Endothelial cell of umbilical vein (primary cell): ENCODE results near the gene SMPX. TPM values are rescaled to one million over a fixed set of nuclear protein-coding genes. Genes with fewer than 3 reads are reported as not detected.

ENCODE experiments used
- BruUV-seq: library from RNA; stranded (reverse); fragments of 400-500 nt; replicated peaks from 2 replicates; lab custom pipeline; 2021; lab: Mats Ljungman, UMichigan
- CTCF ChIA-PET: fragments of 300-600, 350-600 bp; sonication (Branson Sonifier 250); formaldehyde crosslinking; loops from one replicate; lab custom pipeline; 2021; ENCODE audit warnings: antibody characterized with exemption, inconsistent platforms; lab: Charles Lee
- POLR2A ChIA-PET: fragments of 300-600, 350-600 bp; sonication (Branson Sonifier 250); formaldehyde crosslinking; loops from one replicate; lab custom pipeline; 2021; ENCODE audit warnings: antibody characterized with exemption, inconsistent platforms; lab: Charles Lee
- DNase-seq: peaks from one replicate; pipeline ENCODE4 v3.0.0-alpha.2; 2011; ENCODE audit warnings: low read depth, low spot score
- FAIRE-seq: peaks from 2 replicates; lab custom pipeline; 2011; peaks lifted over from hg19 to GRCh38; lab: Jason Lieb, UNC
- H2AFZ ChIP-seq: 2 replicates; pipeline ENCODE4 v1.6.0; 2012; ENCODE audit warnings: low read depth, low read length, control low read depth, inconsistent platforms
- H3K27ac ChIP-seq: 2 replicates; pipeline ENCODE4 v1.5.1; 2011; ENCODE audit warnings: low read depth, mild to moderate bottlenecking, control low read depth, low read length, moderate library complexity; ENCODE audit not compliant: insufficient read depth
- H3K27me3 ChIP-seq, 2 experiments: 2 replicates each; pipeline versions ENCODE4 v1.6.0 to v1.6.1; 2011; ENCODE audit warnings: low read length in 2 of 2, mixed read lengths in 1 of 2; ENCODE audit not compliant: control insufficient read depth in 2 of 2, insufficient read depth in 2 of 2
- H3K36me3 ChIP-seq, 2 experiments: 2 replicates in 1 of 2; 3 replicates in 1 of 2; pipeline ENCODE4 v1.5.1; 2011; ENCODE audit warnings: low read length in 2 of 2, mild to moderate bottlenecking in 1 of 2, moderate library complexity in 1 of 2; ENCODE audit not compliant: control insufficient read depth in 2 of 2, insufficient read depth in 2 of 2; ENCODE audit errors: extremely low read depth in 1 of 2
- H3K4me1 ChIP-seq: 3 replicates; pipeline ENCODE4 v1.5.1; 2011; ENCODE audit warnings: mild to moderate bottlenecking, low read length; ENCODE audit not compliant: control insufficient read depth, insufficient read depth; ENCODE audit errors: extremely low read depth
- H3K4me2 ChIP-seq: 2 replicates; pipeline ENCODE4 v1.6.1; 2011; ENCODE audit warnings: low read length, control low read depth, mixed read lengths; ENCODE audit not compliant: insufficient read depth
- H3K4me3 ChIP-seq, 3 experiments: fragments of 200-600 bp in 1 of 3; sonication (generic), shearing (Covaris generic) in 1 of 3; replicated peaks in 1 of 3; 2 replicates each; pipeline ENCODE4 v1.5.1; 2011 to 2016; ENCODE audit warnings: control low read depth in 3 of 3, low read length in 3 of 3, mild to moderate bottlenecking in 2 of 3, inconsistent platforms in 1 of 3, low read depth in 1 of 3, moderate library complexity in 1 of 3; ENCODE audit not compliant: insufficient read depth in 1 of 3
- H3K79me2 ChIP-seq: 2 replicates; pipeline ENCODE4 v1.6.0; 2012; ENCODE audit warnings: low read length, inconsistent platforms; ENCODE audit not compliant: control insufficient read depth, insufficient read depth
- H3K9ac ChIP-seq: replicated peaks from 2 replicates; pipeline ENCODE3; 2011; ENCODE audit warnings: low read length, control low read depth; ENCODE audit not compliant: insufficient read depth; ENCODE audit errors: extremely low read depth
- H3K9me1 ChIP-seq: replicated peaks from 3 replicates; pipeline ENCODE4 v1.6.0; 2011; ENCODE audit warnings: mild to moderate bottlenecking, low read length; ENCODE audit not compliant: control insufficient read depth, insufficient read depth; ENCODE audit errors: extremely low read depth
- H3K9me3 ChIP-seq: replicated peaks from 2 replicates; pipeline ENCODE4 v1.5.1; 2012; ENCODE audit warnings: low read length, inconsistent platforms; ENCODE audit not compliant: control insufficient read depth, insufficient read depth
- H4K20me1 ChIP-seq: replicated peaks from 2 replicates; pipeline ENCODE3; 2011; ENCODE audit warnings: mild to moderate bottlenecking, low read length; ENCODE audit not compliant: control insufficient read depth, insufficient read depth; ENCODE audit errors: extremely low read depth
- CTCF ChIP-seq, 2 donors: IDR thresholded peaks; 1 replicate in 1 of 2; 2 replicates in 1 of 2; pipeline ENCODE4 v1.5.1; 2011; ENCODE audit warnings: low read length in 2 of 2, mild to moderate bottlenecking in 2 of 2, moderate library complexity in 2 of 2, control low read depth in 1 of 2, inconsistent platforms in 1 of 2, low read depth in 1 of 2; ENCODE audit not compliant: insufficient read depth in 1 of 2; ENCODE audit errors: extremely low read depth in 1 of 2
- EZH2 ChIP-seq: IDR thresholded peaks from 2 replicates; pipeline ENCODE4 v1.6.1; 2012; ENCODE audit warnings: borderline replicate concordance, low read depth, mild to moderate bottlenecking, moderate library complexity, low read length, inconsistent platforms; ENCODE audit not compliant: severe bottlenecking
- FOS ChIP-seq: IDR thresholded peaks from 2 replicates; pipeline ENCODE4 v1.6.1; 2011; ENCODE audit warnings: mild to moderate bottlenecking, low read length, moderate library complexity, borderline replicate concordance; ENCODE audit not compliant: insufficient read depth
- GATA2 ChIP-seq: IDR thresholded peaks from 2 replicates; pipeline ENCODE4 v1.7.0; 2011; ENCODE audit warnings: low read depth, mild to moderate bottlenecking, moderate library complexity, mixed read lengths, low read length; ENCODE audit not compliant: insufficient read length, insufficient read depth
- JUN ChIP-seq: IDR thresholded peaks from 2 replicates; pipeline ENCODE4 v1.6.1; 2011; ENCODE audit warnings: borderline replicate concordance, low read depth; ENCODE audit not compliant: insufficient read length, insufficient read depth
- MAX ChIP-seq: IDR thresholded peaks from 2 replicates; pipeline ENCODE4 v1.6.1; 2011; ENCODE audit not compliant: insufficient read depth, insufficient read length
- MYC ChIP-seq: IDR thresholded peaks from one replicate; pipeline ENCODE4 v1.6.1; 2011; ENCODE audit warnings: mild to moderate bottlenecking, low read depth, low read length
- POLR2A ChIP-seq: IDR thresholded peaks from 2 replicates; pipeline ENCODE4 v1.6.1; 2012; ENCODE audit warnings: low read depth, mild to moderate bottlenecking, control low read depth, low read length
- POLR2AphosphoS5 ChIP-seq: IDR thresholded peaks from 2 replicates; pipeline ENCODE4 v1.6.1; 2012; ENCODE audit warnings: low read depth, mild to moderate bottlenecking, control low read depth, low read length, moderate library complexity; ENCODE audit not compliant: insufficient read depth
- dilution Hi-C: fragments of 300-500 bp; cut with MboI; formaldehyde crosslinking; loops from one replicate; pipeline ENCODE4 v1.15.0; 2019; ENCODE audit warnings: low sequenced_read_pairs; ENCODE audit not compliant: extremely low pct_ligation_motif_present
- intact Hi-C: fragments of 100-400 bp; cut with micrococcal nuclease; formaldehyde crosslinking; loops from one replicate; pipeline ENCODE4 v1.10.0; 2022
- polyA plus RNA-seq, 4 experiments: library from polyadenylated mRNA; depleted of rRNA in 3 of 4; stranded (reverse) in 3 of 4; unstranded in 1 of 4; fragments of >200 nt; gene quantifications; 2 replicates each; pipeline versions ENCODE4 v1.2.1 to v1.2.3, GENCODE V29; 2011 to 2012; ENCODE audit warnings: missing spikeins in 1 of 4
- total RNA-seq: library from RNA; stranded (reverse); gene quantifications from 2 replicates; pipeline ENCODE4 v1.2.3, GENCODE V29; 2021

Gene SMPX
- total and polyA plus RNA-seq, 2 donors (not counting 3 experiments of a cell fraction or from before 2014, with no cell fraction given): not detected

GRCh38 chrX:21683941-21684340, 74.0 kb downstream of the SMPX start:
- Histone ChIP-seq H3K27ac (no peak overlapping the region), H3K79me2 (no peaks in the 10 kb centered on the region), H3K4me1 (no peaks in the 10 kb centered on the region), H2AFZ (no peak overlapping the region), H3K27me3 (no peaks in the 10 kb centered on the region), H4K20me1 (no peaks in the 10 kb centered on the region), H3K9me3 (no peaks in the 10 kb centered on the region), H3K9ac (no peak overlapping the region), H3K4me2 (no peak overlapping the region), H3K36me3 (no peaks in the 10 kb centered on the region), H3K9me1 (no peaks in the 10 kb centered on the region), H3K4me3 (no peak overlapping the region)
- dilution Hi-C loops (no loop called here), intact Hi-C loops (no loop called here)
- DNase-seq (no peak), FAIRE-seq (no peak)
- TF ChIP-seq MYC: no peak
- TF ChIP-seq JUN: no peak
- no peak for TF ChIP-seq CTCF (IDR thresholded peaks at IDR 0.05; ENCODE audit: extremely low read depth in 1 of 2, insufficient read depth in 1 of 2, low read depth in 1 of 2, low read length in 2 of 2)
- TF ChIP-seq FOS: no peak
- TF ChIP-seq EZH2: no peak
- no peak for TF ChIP-seq GATA2
- no peak for TF ChIP-seq POLR2AphosphoS5
- TF ChIP-seq POLR2A: no peak
- TF ChIP-seq MAX: no peak
- ChIA-PET POLR2A (no interaction called here), CTCF (no interaction called here)
- BruUV-seq: no TSS peak
